BE2C (cell line): ENCODE measurements around the gene ZNF263.

Experiments used
- DNase-seq: peaks from one replicate; pipeline ENCODE4 v3.0.0-alpha.2; 2020
- H3K27me3 ChIP-seq: fragments of 250-450 bp; sonication (Bioruptor Pico); 2 replicates; pipeline ENCODE4 v1.5.1; 2020; ENCODE audit warnings: mild to moderate bottlenecking
- H3K36me3 ChIP-seq: fragments of 250-450 bp; sonication (Bioruptor Pico); 2 replicates; pipeline ENCODE4 v1.5.1; 2020; ENCODE audit warnings: mild to moderate bottlenecking
- H3K4me1 ChIP-seq: fragments of 250-450 bp; sonication (Bioruptor Pico); 2 replicates; pipeline ENCODE4 v1.5.1; 2020
- H3K4me3 ChIP-seq: 2 replicates; pipeline ENCODE4 v1.5.1; 2011; ENCODE audit warnings: low read depth, low read length
- H3K9me3 ChIP-seq: fragments of 250-450 bp; sonication (Bioruptor Pico); 2 replicates; pipeline ENCODE4 v1.5.1; 2020
- CTCF ChIP-seq: IDR thresholded peaks from 2 replicates; pipeline ENCODE4 v1.5.1; 2012; ENCODE audit warnings: mild to moderate bottlenecking, low read depth, low read length

The ZNF263 gene

GRCh38 chr16:3327514-3327913, 44.2 kb downstream of the ZNF263 start:
- Histone ChIP-seq H3K4me1 (no peaks in the 10 kb centered on the region), H3K36me3 (no peaks in the 10 kb centered on the region), H3K4me3 (no peak overlapping the region), H3K27me3 (peaks cover 19% of the 10 kb centered on the region), H3K9me3 (no peaks in the 10 kb centered on the region)
- TF ChIP-seq CTCF, result no peak
- DNase-seq, result no peak

- peaks cover 19% of the 10 kb centered on the region for H3K27me3 ChIP-seq
- no peaks in the 10 kb centered on the region for H3K9me3 ChIP-seq
- no peak for DNase-seq
- no peak for TF ChIP-seq CTCF
- no peaks in the 10 kb centered on the region for H3K4me1 ChIP-seq
- no peak overlapping the region for H3K4me3 ChIP-seq
- H3K36me3 ChIP-seq, result no peaks in the 10 kb centered on the region
Observed at GRCh38 chr16:3328104-3328503, 44.8 kb downstream of the ZNF263 start.

- Histone ChIP-seq H3K4me3 (no peak overlapping the region), H3K36me3 (no peaks in the 10 kb centered on the region), H3K9me3 (no peaks in the 10 kb centered on the region), H3K27me3 (peaks cover 19% of the 10 kb centered on the region), H3K4me1 (no peaks in the 10 kb centered on the region)
- TF ChIP-seq CTCF, result no peak
- no peak for DNase-seq
Observed at GRCh38 chr16:3328643-3329042, 45.4 kb downstream of the ZNF263 start.
